ENCODE measurements around the gene SLC5A2.

- no peak for TF ChIP-seq CTCF (conservative IDR thresholded peaks at IDR 0.05; ENCODE audit: low read depth, low read length)
- no peak for TF ChIP-seq EZH2phosphoT487 (IDR thresholded peaks at IDR 0.05; ENCODE audit: borderline replicate concordance, low read length)
- TF ChIP-seq EZH2 (IDR thresholded peaks at IDR 0.05; ENCODE audit: low read length, unreplicated experiment): no peak
Observed at GRCh38 chr16:31532120-31532519, 49.2 kb downstream of the SLC5A2 start.
